NK-92 (cell line): ENCODE results near the gene CDH4.

Experiments used
- DNase-seq: peaks from one replicate; lab custom pipeline; 2025; ENCODE audit not compliant: unreplicated experiment; lab: John Stamatoyannopoulos, UW

Gene CDH4

GRCh38 chr20:61927826-61928541 lies 675.9 kb downstream of the CDH4 start:
- no peak for DNase-seq

- no peak for DNase-seq
Measured at GRCh38 chr20:61929561-61929960, 677.5 kb downstream of the CDH4 start.

GRCh38 chr20:61929971-61930666 lies 678.1 kb downstream of the CDH4 start:
- no peak for DNase-seq

- DNase-seq: no peak
Measured at GRCh38 chr20:61930776-61931475, 678.9 kb downstream of the CDH4 start.

GRCh38 chr20:61931476-61932198 lies 679.6 kb downstream of the CDH4 start:
- no peak for DNase-seq

- no peak for DNase-seq
Measured at GRCh38 chr20:61932199-61932592, 680.1 kb downstream of the CDH4 start.

- DNase-seq: no peak
Measured at GRCh38 chr20:61932711-61933480, 680.8 kb downstream of the CDH4 start.

- DNase-seq: no peak
Measured at GRCh38 chr20:61933481-61933950, 681.5 kb downstream of the CDH4 start.

- DNase-seq: no peak
Measured at GRCh38 chr20:61933951-61934715, 682.1 kb downstream of the CDH4 start.

- DNase-seq: no peak
Measured at GRCh38 chr20:61934716-61935530, 682.9 kb downstream of the CDH4 start.

GRCh38 chr20:61935926-61936700 lies 684.1 kb downstream of the CDH4 start:
- no peak for DNase-seq

GRCh38 chr20:61936701-61937131 lies 684.7 kb downstream of the CDH4 start:
- no peak for DNase-seq

GRCh38 chr20:61937146-61937962 lies 685.3 kb downstream of the CDH4 start:
- no peak for DNase-seq

- DNase-seq: no peak
Measured at GRCh38 chr20:61937963-61938838, 686.1 kb downstream of the CDH4 start.

GRCh38 chr20:61938839-61939690 lies 687.0 kb downstream of the CDH4 start:
- no peak for DNase-seq
